COLO829 (cell line): ENCODE results near the gene NELFA.
A peak's percentile ranks its signal among the peaks of the same experiment; 100 is the strongest.

ENCODE experiments used
- DNase-seq: peaks from one replicate; pipeline ENCODE4 v3.0.0; 2012; ENCODE audit warnings: low spot score

The NELFA gene

GRCh38 chr4:2008921-2009650 is at the start of gene NELFA:
TSS of gene NELFA (minus strand) at chr4:2008974. CDS start at chr4:2008959, 15 bp downstream.
- DNase-seq = peak; percentile 83

DNA sequence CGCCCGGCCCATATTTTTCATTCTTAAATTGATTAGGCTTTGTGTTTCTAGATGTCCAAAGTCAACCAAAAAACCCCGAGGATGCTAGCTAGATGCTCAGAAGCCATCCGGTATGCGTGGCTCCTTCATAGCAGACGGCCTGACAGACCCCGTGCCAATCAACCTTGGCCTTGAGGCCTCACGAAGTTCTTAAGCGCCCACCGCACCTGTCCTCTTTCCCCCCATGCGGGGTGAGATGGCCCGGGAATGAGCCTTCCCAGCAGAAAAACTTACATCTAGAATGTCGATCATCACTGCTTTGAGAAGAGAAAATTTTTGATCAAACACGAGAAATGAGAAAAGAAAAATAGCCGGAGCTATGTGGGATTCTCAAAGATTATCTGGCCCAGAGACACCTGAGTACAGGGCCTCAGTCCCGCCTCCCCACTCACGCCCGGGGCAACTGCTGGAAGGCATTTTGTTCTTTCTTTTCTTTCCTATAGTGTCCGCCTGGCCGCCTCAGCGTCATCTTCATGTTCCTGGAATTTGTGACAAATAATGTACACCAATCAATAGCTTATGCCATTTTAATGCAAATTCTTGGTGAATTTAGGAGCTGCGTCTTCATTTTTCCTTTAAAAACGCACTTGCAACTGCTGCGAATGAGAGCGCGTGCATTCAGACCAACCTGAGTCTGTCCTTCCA is 48.8 kb upstream of the NELFA start:
- no peak for DNase-seq

DNA sequence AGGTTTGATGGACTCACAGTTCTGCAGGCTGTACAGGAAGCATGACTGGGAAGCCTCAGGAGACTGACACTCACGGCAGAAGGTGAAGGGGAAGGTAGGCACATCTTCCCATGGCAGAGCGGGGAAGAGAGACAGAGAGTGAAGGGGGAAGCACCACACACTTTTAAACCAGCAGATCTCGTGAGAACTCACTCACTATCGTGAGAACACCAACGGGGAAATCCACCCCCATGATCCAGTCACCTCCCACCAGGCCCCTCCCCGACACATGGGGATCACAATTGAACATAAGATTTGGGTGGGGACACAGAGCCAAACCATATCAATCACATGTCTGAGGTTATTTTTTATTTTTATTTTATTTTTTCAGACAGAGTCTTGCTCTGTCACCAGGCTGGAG is 45.4 kb upstream of the NELFA start:
- no peak for DNase-seq

DNA sequence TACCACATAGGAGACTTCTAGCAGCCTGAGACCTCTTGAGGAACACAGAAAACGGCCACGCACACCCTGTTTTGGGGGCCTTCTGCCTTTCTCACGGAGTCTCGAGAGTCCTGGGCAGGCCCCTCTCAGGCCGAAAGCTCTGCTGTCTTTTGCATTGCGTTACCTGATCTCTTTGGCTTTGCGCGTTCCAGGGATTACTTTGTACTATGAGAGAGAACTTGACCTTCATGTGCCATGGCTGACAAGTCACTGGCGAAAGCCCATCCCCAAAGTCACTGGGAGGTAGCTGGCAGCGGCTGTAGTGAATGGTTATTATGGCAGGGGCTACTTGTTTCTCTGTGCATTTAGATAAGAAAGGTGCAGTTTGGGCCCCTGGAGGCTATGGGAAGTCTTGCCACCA is 42.3 kb upstream of the NELFA start:
- DNase-seq = no peak

GRCh38 chr4:2049811-2050210 is 41.0 kb upstream of the NELFA start:
- DNase-seq = no peak

- DNase-seq = no peak
These were observed 40.6 kb upstream of the NELFA start for GRCh38 chr4:2049381-2049780.

- DNase-seq = no peak
These were observed 40.1 kb upstream of the NELFA start for GRCh38 chr4:2048831-2049230.

DNA sequence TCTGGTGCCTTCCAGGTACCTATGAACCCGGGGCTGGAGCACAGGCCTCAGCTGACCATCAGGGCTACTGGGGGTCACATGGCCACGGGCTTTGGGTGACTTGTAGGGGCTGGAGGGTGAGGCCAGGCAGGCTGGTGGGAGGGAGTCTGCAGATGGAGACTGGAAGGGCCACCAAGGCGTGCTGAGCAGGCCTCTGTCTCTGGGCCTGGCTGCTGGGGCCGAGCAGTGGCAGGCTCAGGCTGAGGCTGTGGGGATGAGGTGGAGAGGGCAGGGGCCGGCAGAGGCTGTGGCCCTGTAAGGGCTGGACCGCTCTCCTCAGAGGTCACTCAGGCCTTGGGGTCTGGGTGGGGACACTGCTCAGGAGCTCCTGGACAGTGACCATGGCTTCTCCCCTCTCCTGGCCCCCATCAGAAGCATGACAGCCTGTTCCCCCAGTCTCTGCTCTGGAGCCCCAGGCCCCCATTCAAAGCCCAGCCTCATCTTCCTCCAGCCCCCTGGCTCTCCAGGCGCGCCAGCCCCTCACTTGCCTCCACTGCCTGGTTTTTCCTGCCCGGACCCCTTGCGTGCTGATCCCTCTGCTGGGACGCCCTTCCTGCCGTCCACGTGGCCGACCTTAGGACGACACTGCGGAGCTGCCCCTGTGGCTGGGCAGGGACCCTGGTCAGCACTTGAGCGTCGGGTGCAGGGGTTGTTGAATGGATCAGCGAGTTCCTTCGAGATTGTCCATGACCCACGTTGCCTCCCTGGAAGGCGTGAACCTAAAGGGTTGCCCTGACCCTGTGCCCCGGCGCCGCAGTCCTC is 39.2 kb upstream of the NELFA start:
- no peak for DNase-seq

DNA sequence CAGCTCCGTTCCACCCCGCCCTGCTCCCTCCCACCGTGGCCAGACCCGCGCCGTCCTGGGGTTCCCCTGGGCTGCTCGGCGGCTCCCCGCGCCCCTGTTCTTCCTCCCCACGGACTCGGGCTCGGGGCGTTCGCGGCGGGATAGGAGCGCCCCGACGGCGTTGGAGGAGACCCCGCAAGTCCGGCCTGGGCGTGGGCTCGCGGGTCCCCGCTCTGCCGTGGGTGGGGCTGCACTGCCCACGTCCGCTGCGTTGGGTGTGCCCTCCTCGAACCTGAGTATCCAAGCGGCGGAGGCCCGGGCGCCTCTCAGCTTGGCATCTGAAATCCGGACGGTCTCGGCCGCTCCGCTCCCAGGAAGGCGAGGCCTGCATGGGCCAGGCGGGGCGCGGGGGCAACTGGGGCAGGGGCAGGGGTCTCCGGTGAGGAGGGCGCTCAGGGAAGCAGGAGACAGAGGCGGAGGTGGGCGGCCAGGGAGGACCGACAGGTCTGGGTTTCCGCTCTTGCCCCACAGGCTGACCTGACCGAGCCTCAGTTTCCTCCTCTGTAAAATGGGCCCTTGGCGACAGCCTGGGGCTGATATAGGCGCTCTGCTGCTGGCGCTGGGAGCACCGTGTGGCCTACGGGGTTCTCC is 38.4 kb upstream of the NELFA start:
- no peak for DNase-seq

DNA sequence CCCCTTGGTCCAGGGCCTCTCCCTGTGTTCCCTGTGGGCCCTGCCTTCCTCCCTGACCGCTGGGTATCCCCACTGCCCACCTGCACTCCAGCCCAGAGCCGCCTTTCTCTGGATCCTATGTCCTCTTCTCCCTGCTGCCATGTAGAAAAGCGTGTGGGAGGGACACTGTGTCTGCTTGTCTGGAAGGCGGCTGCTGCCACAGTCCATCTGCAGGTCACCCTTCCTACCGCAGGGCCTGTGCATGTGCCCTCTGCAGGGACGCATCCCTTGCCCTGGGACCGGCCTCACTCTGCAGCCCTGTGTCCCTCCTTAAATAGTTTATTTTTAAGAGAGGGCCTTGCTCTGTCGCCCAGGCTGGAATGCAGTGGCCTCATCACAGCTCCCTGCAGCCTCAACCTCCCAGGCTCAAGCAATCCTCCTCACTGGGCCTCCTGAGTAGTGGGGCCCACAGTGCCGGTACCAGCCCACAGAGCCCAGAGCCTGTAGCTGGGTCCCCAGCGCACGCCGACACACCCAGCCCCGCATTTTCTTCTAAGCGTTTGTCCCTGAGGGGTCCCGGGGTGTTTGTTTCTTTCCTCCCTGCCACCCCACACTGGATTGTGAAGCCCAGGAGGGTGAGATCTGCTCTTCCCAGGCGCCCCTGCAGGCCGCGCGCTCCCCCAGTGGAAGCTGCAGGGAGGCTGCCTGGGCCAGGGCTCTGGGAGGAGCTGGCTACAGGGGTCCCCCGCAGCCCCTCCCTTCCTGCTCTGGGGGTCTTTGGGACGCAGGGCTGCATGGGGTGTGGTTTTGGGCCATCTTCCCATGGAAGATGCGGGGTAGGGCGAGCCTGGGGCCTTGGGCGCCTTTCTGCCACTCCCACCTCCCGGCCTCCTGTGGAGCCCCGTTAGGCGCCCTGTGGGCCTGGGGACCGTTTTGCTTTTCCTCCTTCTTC is 37.5 kb upstream of the NELFA start:
- no peak for DNase-seq

DNA sequence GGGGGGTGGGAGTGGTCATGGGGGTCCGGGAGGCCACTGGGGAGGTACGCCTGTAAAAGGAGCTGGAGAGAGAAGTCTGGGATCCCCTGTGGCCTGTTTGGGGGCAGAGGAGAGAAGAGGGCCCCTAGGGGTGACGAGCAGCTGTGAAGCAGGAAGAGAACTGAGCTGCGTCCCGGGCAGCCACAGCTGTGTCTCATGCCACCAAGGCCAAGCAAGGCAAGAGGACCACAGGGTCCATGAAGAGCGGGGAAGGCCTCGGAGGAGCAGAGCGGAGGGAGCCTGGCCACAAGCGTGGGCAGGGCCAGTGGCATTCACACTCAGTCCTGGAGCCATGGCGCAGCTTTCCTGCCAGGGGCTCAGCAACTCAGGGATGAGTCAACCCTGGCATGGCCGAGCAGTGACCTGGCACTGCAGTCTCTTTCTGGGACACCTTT is 36.8 kb upstream of the NELFA start:
- DNase-seq = no peak

DNA sequence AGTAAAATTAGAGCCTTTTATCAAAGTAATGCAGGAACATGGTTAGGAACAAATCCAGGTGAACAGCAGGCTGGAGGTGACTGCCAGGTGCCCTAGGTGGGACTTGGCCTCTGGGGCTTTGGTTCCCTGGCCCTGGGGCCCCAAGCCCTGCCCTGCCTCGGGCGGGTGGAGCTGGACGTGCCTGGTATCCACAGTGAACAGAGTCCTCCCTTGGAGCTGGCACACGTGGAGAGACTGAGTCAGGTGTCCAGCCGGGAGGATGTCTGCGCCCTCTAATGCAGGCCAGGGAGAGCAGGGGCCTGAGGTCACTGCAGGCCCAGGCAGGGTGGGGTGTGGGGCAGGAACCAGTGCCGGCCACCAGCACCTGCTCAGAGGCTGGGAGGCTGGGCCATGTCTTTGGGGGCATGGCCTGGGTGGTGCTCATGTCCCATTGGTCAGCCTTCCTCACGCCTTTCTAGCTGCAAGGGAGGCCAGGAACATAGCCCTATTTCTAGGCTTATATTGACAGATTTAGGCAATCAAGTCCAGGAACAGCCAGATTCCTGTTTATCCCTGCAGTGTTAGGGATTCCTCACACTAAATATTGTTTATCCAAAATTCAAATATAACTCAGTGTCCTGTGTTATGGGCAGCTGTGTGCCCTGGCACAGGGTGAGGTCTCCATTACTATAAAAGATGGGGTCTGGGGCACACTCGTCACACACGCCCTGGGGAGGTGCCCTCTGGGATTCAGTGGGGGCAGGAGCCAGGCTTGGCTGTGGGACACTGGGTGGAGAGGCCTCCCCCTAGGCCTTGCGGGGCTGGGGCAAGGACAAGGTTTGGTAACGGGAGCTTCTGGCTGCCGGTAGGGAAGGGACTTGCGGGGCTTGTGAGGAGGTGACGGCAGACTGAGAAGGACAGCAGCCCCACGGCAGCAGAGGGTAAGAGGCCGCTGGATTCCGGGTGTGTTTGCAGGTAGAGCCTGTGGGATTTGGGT is 36.1 kb upstream of the NELFA start:
- no peak for DNase-seq

GRCh38 chr4:2044119-2044485 is 35.3 kb upstream of the NELFA start:
- no peak for DNase-seq

DNA sequence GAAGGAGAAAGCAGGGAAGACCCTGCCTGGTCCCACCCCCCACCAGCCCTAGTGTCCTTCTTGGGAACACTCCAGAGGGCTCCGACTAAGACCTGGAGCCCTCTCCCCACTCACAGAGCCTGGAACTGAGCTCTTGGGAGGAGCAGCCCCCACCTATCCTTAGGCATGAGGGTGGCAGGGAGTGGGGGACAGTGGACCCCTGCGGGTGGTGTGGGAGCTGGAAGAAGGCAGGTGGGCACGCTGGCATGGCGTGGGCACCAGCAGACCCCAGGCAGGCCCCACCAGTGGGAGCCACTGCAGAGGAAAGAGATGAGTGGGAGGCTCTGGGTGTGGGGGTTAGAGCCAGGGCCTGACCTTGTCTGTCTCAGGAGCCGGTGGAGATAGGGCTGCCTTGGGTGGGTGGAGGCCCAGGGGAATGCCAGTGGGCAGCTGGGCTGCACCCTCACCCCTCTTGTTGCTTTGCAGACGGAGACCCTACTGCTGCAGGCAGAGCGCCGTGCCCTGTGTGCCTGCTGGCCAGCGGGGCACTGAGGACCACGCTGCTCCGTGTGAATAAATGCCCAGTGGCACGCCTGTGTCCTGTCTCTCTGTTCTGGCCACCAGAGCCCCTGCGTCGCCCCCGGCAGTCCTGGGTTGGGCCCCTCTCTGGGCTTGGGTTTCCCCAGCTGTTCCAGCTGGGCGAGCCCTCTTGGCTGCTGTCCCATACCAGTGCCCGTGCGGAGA is 34.8 kb upstream of the NELFA start:
- DNase-seq = no peak

DNA sequence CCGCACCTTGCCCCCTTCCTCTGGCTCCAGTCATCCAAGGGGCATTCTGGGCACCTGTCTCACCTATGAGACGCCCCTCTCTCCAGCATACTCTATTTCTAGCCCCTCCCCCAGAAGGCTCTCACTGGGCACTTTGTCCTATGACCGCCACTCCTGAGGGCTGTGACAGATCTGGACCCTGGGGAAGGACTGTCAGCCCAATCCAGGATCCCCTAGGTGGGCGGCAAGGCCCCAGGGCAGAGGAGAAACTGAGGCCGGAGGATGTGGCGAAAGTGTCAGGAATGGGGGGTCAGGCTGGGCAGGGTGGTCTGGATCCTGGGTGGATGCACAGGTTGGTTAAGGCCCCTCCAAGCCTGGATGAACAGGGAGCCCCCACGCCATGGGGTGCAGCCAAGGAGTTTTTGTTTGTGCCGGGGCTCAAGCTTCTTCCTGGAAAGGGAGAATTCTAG is 34.2 kb upstream of the NELFA start:
- DNase-seq = no peak

DNA sequence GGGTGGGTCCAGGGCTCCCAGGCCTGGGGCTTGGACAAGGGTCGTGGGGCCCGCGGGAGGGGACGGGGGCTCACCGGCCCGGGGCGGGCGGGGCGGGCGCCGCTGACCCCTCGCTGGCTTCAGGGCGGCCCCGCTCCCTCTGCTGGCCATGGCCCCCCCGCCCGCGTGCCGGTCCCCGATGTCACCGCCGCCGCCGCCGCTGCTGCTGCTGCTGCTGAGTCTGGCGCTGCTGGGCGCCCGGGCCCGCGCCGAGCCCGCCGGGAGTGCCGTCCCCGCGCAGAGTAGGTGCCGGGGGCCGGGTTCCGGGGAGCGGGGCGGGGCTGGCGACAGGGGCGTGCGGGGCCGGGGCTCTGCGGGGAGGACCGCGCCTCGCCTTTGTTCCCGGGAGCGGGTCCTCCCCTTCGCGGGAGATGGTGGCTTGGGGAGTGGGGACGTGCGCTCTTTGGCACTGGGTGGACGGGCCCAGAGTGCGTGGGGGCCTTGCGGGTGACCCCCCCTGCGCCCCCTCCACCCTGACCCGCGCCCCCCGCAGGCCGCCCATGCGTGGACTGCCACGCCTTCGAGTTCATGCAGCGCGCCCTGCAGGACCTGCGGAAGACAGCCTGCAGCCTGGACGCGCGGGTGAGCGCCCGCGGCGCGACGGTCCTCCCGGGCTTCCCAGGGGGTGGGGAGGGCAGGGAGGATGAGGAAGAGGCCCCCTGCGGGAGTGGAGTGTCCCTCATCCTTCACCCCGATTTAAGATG is 33.6 kb upstream of the NELFA start:
- no peak for DNase-seq

- DNase-seq = peak; percentile 80
These were observed 32.7 kb upstream of the NELFA start for GRCh38 chr4:2041239-2042130.
